HG03469 (cell line): ENCODE data around the gene VIP.
"Not testable (repeated sequence)": the region's sequence is repeated elsewhere in the genome, so short reads cannot be mapped to it uniquely, and the experiment has no call there.

Experiments used
- ATAC-seq: cut with Tn5 transposase; IDR thresholded peaks from one replicate; pipeline ENCODE4 v1.9.1; 2021; ENCODE audit warnings: mild to moderate bottlenecking, moderate library complexity, moderate number of reproducible peaks; ENCODE audit not compliant: unreplicated experiment

VIP gene

DNA sequence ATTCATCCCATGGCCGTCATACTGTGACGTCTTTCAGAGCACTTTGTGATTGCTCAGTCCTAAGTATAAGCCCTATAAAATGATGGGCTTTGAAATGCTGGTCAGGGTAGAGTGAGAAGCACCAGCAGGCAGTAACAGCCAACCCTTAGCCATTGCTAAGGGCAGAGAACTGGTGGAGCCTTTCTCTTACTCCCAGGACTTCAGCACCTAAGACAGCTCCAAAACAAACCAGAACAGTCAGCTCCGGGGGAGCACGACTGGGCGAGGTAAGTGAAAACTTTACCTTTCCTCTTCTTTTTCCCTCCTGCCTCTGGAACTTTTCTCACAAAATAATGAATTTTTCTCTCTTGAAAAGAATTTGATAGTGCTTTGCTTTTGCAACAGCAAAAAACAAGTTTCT is at the start of gene VIP:
Gene VIP (plus strand): TSS at position 104 of the 400 bp plus-strand sequence. CDS start 1,381 bp downstream, outside the sequence.
- ATAC-seq = no peak

DNA sequence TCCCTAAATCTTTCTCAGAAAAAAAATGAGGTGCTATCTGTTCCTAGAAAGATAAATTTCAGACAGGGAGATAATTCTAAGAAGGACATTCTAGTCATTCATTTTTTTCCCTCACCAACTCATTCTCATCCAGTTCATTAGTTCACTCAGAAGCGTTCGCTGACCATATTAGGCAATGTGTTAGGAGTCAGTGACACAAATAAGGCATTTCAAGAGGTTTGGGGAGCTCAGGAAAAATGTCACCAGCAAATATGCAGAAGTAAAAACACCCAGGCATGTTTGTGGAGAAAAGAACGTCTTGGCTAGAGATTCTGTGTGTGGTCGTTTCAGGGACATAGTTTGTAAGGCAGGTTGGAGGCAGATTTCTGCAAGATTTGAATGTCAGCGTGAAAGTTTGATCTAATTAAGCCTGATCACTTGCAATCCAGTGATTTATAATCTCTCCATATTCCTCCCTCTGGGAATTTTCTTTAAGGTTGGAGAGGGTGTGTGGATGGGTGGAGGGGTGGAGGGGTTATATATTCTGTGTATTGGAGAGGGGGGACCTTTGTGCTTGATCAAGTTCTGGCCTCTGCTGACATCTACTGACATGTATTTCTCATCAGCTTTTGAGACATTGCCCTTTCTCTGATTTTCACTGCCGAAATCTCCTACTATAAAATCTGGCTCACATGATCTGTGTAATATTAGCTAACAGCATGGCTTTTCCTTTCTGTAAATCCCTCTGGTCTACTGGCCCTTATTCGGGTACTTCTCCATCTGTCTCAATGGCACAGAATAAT is 49.3 kb upstream of the VIP start:
- ATAC-seq = no peak

- no peak for ATAC-seq
Measured at GRCh38 chr6:152701863-152702401, 48.7 kb upstream of the VIP start.

GRCh38 chr6:152703750-152704149 is 46.8 kb upstream of the VIP start:
- not testable (repeated sequence) for ATAC-seq

DNA sequence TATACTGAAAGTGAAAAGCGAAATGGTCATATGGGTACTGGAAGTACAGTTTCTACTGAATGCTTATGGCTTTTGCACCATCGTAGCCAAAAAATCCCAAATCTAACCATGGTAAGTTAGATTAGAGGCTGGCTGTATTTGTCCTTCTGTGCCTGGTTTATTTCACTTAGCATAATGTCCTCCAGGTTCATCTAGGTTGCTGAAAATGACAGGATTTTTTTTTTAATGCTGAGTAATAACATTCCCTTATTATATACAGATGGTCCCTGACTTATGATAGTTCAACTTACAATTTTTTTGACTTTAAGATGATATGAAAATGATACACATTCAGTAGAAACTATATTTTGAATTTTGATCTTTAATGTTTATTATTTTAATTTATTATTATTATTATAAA is 45.3 kb upstream of the VIP start:
- ATAC-seq = no peak

GRCh38 chr6:152716322-152716721 is 34.3 kb upstream of the VIP start:
- ATAC-seq = no peak

GRCh38 chr6:152720974-152721373 is 29.6 kb upstream of the VIP start:
- ATAC-seq = no peak

- ATAC-seq = no peak
Measured at GRCh38 chr6:152721956-152722355, 28.6 kb upstream of the VIP start.

GRCh38 chr6:152723398-152723797 is 27.2 kb upstream of the VIP start:
- no peak for ATAC-seq

DNA sequence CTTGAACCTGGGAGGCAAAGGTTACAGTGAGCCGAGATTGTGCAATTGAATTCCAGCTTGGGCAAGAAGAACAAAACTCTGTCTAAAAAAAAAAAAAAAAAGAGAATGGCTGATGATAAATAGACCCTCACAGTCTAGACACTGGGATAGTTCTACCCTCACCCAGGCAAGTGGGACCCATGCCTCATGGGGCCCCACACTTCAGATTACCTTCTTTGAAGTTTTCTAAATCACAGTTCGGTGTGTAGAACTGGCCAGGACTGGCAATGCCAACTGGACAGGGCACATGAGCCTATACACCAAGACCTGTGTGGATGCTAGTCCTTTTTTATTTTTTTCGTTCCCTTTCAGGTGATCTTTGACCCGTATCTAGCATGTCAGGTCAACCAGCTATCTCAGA is 24.3 kb upstream of the VIP start:
- no peak for ATAC-seq

DNA sequence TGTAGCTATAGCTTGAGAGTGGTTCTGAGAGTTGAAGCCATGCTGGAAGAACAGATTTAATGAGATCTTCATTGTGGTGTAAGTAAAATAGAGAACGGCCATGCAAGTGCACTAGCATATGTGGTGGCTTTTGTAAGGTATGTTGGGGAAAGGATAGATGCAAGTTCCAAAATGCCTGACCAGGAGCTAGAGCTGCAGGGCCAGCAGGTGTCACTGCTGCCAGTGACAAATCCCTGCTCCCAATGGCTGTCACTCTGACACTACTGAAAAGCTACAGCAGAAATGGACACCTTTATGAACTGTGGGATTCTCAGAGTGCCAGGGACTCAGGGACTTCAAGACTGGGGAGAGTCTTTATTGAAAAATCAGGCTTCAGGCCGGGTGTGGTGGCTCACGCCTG is 23.1 kb upstream of the VIP start:
- no peak for ATAC-seq

DNA sequence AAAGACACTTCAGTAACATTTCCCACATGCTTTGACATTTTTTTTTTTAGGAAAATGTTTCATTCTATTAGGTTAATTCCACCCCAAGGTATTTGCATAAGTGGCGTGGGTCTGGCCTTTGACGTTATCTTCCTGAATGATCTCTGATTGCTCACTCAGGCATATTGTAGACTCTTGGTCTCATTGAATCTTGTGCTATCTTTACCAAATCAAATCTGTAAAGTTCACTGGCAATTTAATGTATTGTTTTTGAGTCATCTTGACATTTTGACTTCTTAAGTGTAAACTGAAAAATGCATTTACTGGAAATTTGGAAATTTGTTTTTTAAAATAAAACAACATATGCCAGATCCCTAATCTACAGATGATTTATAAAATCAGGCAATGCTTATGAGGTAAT is 16.0 kb upstream of the VIP start:
- no peak for ATAC-seq

- no peak for ATAC-seq
Measured at GRCh38 chr6:152736687-152737273, 13.8 kb upstream of the VIP start.

DNA sequence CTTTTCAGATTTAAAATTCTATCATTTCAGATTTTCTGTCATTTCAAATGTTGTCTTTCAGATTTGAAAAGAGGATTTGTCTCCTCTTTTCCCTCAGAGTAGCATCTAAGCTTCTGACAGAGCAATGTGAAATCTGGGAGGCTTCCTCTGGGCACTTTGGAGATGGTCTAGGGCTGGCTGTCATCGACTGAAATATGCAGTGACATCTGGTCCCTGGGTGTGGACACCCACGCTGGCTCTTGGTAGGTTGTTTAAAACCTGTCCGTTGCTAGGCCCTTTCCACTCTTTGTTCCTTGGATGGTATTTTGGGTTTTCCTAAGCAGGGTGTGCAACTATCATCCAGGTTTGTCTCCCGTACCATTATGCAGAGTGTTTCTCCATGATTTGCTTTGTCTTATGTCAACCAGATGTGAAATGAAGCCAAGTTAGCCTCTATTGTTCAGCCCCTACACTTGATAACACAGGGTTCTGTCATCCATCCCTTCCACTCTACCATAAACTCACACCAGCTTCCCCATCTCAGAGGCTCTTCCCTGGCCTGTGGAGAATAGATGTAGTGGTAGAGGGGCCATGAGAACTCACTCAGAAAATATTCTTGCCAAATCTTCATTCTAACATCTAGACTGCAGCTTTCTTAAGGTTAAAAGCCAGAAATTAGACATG is 5.0 kb upstream of the VIP start:
- no peak for ATAC-seq

DNA sequence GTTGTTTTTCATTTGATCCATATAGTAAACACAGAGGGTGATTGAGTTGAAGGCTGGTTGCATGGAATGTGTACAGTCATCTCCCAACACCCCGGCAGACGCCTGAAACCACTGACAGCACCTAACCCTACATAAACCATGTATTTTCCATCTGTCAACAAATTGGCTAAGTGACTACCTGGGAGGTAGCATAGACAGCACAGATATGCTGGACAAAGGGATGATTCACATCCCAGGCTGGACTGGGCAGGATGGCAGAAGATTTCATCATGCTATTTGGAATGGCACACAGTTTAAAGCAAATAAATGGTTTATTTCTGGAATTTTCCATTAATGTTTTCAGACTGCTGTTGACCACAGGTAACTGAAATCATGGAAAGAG is 4.4 kb upstream of the VIP start:
- ATAC-seq = no peak

DNA sequence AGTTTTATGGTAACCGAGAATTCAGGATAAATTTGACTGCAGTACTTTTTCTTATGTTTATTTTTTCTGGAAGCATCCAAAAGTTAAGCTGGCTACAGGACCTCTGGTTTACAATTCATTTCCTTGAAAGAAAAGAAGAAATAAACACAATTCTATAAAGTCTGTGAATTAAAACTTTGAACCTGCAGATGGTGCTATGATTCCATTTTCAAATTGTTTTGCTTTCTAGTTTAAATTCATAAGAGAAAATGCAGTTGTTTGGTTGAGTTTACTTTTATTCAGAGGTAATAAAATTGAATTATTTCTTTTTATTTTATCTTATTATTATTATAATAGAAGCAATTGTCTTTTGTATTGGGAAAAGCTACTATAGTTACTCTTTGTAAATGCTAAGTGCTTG is 1.8 kb upstream of the VIP start:
- no peak for ATAC-seq

DNA sequence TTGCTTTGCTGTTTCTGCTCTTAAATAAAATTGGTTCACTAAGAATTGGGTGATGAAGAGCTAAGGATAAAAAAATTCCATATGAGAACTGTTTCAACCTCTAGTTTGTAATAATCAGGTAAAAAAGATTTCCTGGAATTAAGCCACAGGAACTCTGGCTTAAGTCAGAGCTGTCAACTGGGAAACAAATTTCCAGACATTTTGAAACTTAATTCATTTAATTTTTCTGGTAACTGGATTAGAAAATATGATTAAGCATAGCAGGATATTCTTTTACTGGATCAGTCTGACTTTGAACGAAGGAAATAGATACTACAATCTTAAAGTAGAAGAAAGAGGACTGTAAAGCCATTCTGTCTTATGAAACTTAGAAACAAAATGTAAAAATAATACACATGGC is 1.3 kb upstream of the VIP start:
- ATAC-seq = no peak

- no peak for ATAC-seq
Measured at GRCh38 chr6:152765331-152765730, 14.7 kb downstream of the VIP start.

DNA sequence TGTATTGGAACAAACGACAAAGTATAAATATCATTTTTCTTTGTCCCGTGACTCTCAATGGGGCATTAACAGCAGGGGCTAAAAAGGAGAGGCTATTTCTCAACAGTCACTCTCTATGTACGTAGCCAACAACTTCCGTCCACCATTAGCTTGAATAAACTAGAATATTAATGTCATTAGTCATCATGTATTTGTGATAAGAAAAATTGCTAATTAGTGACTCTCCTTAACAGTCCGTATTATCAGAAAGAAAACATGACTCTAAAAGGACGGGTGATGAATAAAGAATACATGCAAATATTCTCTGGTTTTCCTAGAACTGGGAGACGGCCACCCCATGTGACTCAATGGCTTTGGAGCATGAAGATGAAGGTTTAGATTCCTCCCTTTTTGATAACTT is 18.6 kb downstream of the VIP start:
- ATAC-seq = no peak

GRCh38 chr6:152769993-152770392 is 19.4 kb downstream of the VIP start:
- no peak for ATAC-seq

GRCh38 chr6:152771061-152771687 is 20.6 kb downstream of the VIP start:
- no peak for ATAC-seq
